VCaP (cell line): ENCODE results near the gene TRIOBP.

Experiments
- H3K27ac ChIP-seq: fragments of 450-650 bp; 2 replicates; pipeline ENCODE4 v1.5.1; 2017
- CTCF ChIP-seq: fragments of 450-650 bp; conservative IDR thresholded peaks from 2 replicates; pipeline ENCODE4 v1.5.1; 2017; ENCODE audit warnings: mild to moderate bottlenecking, moderate library complexity

The TRIOBP gene

GRCh38 chr22:37704645-37705044, 7.8 kb downstream of the TRIOBP start:
- no peak overlapping the region for H3K27ac ChIP-seq
- TF ChIP-seq CTCF = no peak

GRCh38 chr22:37705205-37705604, 8.4 kb downstream of the TRIOBP start:
- no peak for TF ChIP-seq CTCF

GRCh38 chr22:37708580-37709444, 12.0 kb downstream of the TRIOBP start:
- no peak overlapping the region for H3K27ac ChIP-seq
- TF ChIP-seq CTCF = no peak

More at GRCh38 chr22:37705205-37705604, 8.4 kb downstream of the TRIOBP start:
- no peak overlapping the region for H3K27ac ChIP-seq

GRCh38 chr22:37709445-37709765, 12.6 kb downstream of the TRIOBP start:
- no peak overlapping the region for H3K27ac ChIP-seq
- TF ChIP-seq CTCF = no peak

- no peak for TF ChIP-seq CTCF
- H3K27ac ChIP-seq = no peak overlapping the region
Observed at GRCh38 chr22:37710675-37711074, 13.8 kb downstream of the TRIOBP start.

- TF ChIP-seq CTCF = no peak
- H3K27ac ChIP-seq = no peak overlapping the region
Observed at GRCh38 chr22:37711490-37711889, 14.6 kb downstream of the TRIOBP start.

- H3K27ac ChIP-seq = no peak overlapping the region
- no peak for TF ChIP-seq CTCF
Observed at GRCh38 chr22:37713761-37714160, 16.9 kb downstream of the TRIOBP start.
